Right kidney (tissue), 1 donor: Measurements from ENCODE around the gene ZBTB47.

Experiments
- DNase-seq: peaks from one replicate; pipeline ENCODE4 v3.0.0-alpha.2; 2016

The ZBTB47 gene

GRCh38 chr3:42699511-42699971 is 46.0 kb downstream of the ZBTB47 start:
- DNase-seq = no peak

GRCh38 chr3:42700366-42701288 is 47.1 kb downstream of the ZBTB47 start:
- DNase-seq = no peak

GRCh38 chr3:42701371-42702065 is 48.0 kb downstream of the ZBTB47 start:
- peak; percentile 56 for DNase-seq

GRCh38 chr3:42702066-42702951 is 48.8 kb downstream of the ZBTB47 start, which contains the start of gene HHATL:
HHATL (minus strand) TSS chr3:42702798; CDS start chr3:42700826, 1,972 bp downstream.
- DNase-seq = peak; percentile 25

- no peak for DNase-seq
Measured at GRCh38 chr3:42702982-42703694, 49.6 kb downstream of the ZBTB47 start.

- no peak for DNase-seq
Measured at GRCh38 chr3:42703695-42704025, 50.2 kb downstream of the ZBTB47 start.

- no peak for DNase-seq
Measured at GRCh38 chr3:42704136-42704841, 50.8 kb downstream of the ZBTB47 start.

- no peak for DNase-seq
Measured at GRCh38 chr3:42705058-42705767, 51.7 kb downstream of the ZBTB47 start.

- no peak for DNase-seq
Measured at GRCh38 chr3:42705962-42706585, 52.6 kb downstream of the ZBTB47 start.

GRCh38 chr3:42706721-42707619 is 53.5 kb downstream of the ZBTB47 start:
- DNase-seq = no peak

GRCh38 chr3:42707620-42708355 is 54.3 kb downstream of the ZBTB47 start:
- DNase-seq = no peak

- no peak for DNase-seq
Measured at GRCh38 chr3:42708611-42709151, 55.2 kb downstream of the ZBTB47 start.

- no peak for DNase-seq
Measured at GRCh38 chr3:42709621-42710020, 56.1 kb downstream of the ZBTB47 start.

GRCh38 chr3:42710323-42711021 is 57.0 kb downstream of the ZBTB47 start:
- no peak for DNase-seq

GRCh38 chr3:42711491-42712343 is 58.2 kb downstream of the ZBTB47 start:
- DNase-seq = no peak

GRCh38 chr3:42712344-42712648 is 58.8 kb downstream of the ZBTB47 start:
- DNase-seq = no peak
